ENCODE results near the gene TIMM22.
"Not testable (repeated sequence)": the region's sequence is repeated elsewhere in the genome, so short reads cannot be mapped to it uniquely, and the experiment has no call there.

The TIMM22 gene

DNA sequence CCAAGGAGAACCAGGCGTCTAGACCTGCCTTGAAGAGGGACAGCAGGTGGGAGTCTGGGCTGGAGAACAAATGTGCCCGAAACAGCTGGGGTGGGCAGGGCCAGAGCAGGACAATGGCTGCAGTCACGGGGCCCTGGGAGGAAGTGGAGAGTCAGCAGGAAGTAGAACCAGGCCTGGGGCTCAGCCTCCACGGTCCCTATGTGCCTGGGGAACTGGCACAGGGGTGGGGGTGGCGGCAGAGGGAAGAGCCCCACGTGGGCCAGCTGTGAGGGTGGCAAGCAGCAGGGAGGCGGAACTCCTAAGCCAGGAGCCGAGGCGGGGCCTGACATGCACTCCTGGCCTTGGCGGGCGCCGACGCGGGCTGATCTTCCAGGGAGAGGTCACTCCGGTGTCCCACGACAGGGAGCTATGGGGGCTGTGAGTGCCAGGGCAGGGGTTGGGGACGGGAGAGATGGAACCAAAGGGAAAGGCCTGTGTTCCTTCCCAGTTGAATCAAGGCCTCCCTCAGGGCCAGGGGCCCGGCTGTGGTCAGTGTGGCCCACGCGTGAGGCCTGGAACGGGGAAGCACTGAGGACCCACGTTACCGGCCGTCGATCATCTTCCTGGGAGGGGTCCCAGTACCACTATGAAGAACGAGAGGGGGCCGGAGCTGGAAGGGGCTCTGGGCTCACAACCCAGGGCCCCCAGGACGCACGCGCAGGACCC is 42.7 kb downstream of the TIMM22 start:
- no peak for DNase-seq (ENCODE audit: low read depth)
- H3K4me3 ChIP-seq (ENCODE audit: control insufficient read depth, low read depth, low read length): no peak overlapping the region
- TF ChIP-seq, protein P1, sequence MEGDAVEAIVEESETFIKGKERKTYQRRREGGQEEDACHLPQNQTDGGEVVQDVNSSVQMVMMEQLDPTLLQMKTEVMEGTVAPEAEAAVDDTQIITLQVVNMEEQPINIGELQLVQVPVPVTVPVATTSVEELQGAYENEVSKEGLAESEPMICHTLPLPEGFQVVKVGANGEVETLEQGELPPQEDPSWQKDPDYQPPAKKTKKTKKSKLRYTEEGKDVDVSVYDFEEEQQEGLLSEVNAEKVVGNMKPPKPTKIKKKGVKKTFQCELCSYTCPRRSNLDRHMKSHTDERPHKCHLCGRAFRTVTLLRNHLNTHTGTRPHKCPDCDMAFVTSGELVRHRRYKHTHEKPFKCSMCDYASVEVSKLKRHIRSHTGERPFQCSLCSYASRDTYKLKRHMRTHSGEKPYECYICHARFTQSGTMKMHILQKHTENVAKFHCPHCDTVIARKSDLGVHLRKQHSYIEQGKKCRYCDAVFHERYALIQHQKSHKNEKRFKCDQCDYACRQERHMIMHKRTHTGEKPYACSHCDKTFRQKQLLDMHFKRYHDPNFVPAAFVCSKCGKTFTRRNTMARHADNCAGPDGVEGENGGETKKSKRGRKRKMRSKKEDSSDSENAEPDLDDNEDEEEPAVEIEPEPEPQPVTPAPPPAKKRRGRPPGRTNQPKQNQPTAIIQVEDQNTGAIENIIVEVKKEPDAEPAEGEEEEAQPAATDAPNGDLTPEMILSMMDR (IDR thresholded peaks at IDR 0.05; ENCODE audit: control insufficient read depth, insufficient read depth, low read depth, low read length, missing control alignments): no peak

DNA sequence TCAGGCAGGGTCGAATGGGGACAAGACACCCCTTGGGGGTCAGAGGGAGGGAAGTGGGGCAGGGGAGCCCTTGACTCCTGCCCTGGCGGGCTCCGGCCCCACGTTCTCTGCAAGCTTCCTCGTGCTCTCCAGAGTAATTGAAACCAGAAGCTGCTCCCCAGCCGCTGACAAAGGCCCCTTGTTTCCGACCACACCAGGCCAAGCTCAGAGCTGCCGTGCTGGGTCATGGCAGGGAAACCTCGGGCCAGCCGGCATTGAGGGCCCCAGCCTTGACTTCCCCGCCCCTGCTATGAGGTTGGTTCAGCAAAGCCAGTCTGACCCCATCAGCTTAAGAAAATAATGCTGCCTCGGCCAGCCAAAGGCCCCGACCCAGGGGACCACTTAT is 43.3 kb downstream of the TIMM22 start:
- no peak for DNase-seq (ENCODE audit: low read depth)
- TF ChIP-seq, protein P1 (IDR thresholded peaks at IDR 0.05; ENCODE audit: control insufficient read depth, insufficient read depth, low read depth, low read length, missing control alignments): no peak
- H3K4me3 ChIP-seq (ENCODE audit: control insufficient read depth, low read depth, low read length): no peak overlapping the region

DNA sequence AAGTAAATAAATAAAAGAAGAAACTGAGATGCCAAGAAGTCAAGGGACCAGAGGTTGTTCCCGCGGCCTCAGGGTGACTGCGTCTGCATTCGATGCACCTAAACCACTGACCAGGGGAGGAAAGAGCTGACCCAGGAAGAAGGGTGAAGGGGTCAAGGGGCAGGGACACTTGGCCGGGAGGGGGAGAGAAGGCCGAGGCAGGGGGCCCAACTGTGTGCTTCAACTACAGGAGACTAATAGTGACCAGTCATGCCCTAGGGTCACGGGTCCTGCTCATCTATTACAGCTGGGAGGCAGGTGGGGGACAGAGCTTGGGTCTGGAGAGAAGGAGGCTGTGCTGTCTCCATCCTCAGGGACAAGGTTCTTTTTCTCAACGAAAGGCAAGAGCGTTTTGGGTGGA is 44.8 kb downstream of the TIMM22 start:
- TF ChIP-seq, protein P1 (IDR thresholded peaks at IDR 0.05; ENCODE audit: control insufficient read depth, insufficient read depth, low read depth, low read length, missing control alignments): no peak

DNA sequence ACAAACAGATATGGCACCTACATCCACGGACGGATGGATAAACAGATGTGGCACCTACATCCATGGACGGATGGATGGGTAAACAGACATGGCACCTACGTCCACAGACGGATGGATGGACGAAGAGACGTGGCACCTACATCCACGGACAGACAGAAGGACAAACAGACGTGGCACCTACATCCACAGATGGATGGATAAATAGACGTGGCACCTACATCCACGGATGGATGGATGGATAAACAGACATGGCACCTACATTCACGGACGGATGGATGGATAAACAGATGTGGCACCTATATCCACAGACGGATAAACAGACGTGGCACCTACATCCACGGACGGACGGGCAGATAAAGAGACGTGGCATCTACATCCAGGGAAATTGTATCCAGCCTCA is 45.6 kb downstream of the TIMM22 start:
- no peak overlapping the region for H3K4me3 ChIP-seq (ENCODE audit: control insufficient read depth, low read depth, low read length)
- DNase-seq (ENCODE audit: low read depth): no peak
- TF ChIP-seq, protein P1 (IDR thresholded peaks at IDR 0.05; ENCODE audit: control insufficient read depth, insufficient read depth, low read depth, low read length, missing control alignments): no peak

More for the DNA sequence above, 44.8 kb downstream of the TIMM22 start:
- DNase-seq (ENCODE audit: low read depth): no peak
- no peak overlapping the region for H3K4me3 ChIP-seq (ENCODE audit: control insufficient read depth, low read depth, low read length)

DNA sequence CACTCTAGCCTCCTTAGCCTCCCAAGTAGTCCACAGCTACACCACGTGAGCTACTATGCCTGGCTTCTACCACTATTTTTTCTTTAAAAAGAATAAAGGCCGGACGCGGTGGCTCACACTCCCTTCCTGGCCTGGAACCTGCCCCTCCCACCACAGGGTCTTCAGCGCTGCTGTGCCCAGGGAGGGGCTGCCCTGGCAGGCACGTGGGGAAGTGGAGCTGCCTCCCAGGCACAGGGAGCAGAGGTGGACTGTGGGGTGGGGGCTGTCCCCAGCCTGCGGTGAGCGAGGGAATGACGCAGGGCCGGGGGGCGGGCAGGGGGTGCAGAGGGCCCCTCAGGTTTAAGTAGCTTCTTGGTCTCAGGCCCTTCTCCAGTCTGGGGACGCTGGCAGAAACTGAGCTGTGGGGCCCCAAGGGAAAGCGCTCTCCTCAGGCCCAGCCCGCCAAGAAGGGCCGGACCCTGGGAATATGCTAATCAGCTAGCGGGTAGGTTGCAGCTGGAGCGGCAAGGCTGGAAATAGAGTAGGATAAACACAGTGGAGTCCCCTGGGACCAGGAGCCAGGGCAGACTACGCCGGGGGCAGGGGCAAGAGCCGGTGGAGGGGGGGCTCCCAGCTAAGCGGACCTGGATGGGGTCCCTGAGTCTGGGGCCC is 46.8 kb downstream of the TIMM22 start:
- no peak for DNase-seq (ENCODE audit: low read depth)
- no peak overlapping the region for H3K4me3 ChIP-seq (ENCODE audit: control insufficient read depth, low read depth, low read length)
- TF ChIP-seq, protein P1 (IDR thresholded peaks at IDR 0.05; ENCODE audit: control insufficient read depth, insufficient read depth, low read depth, low read length, missing control alignments): no peak

DNA sequence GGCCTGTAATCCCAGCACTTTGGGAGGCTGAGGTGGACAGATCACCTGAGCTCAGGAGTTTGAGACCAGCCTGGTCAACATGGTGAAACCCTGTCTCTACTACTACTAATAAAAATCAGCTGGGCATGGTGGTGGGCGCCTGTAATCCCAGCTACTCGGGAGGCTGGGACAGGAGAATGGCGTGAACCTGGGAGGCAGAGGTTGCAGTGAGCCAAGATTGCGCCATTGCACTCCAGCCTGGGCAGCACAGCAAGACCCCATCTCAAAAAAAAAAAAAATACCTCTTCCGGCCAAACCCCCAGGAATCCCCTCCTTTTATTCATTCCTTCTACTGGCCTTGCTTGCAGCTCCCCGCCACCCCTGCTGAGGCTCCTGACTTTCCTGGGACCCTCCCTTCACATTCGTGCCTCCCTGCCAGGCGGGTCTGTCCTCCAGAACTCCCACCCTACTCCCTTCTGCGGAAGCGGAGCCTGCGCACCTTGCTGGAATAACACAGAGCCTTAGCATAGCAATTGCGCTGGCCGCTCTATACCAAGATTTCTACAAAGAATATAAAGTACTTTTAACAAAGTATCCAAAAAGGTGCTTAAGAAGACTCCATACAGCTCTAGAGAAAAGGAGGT is 47.6 kb downstream of the TIMM22 start:
- not testable (repeated sequence) for H3K4me3 ChIP-seq (ENCODE audit: control insufficient read depth, low read depth, low read length)

DNA sequence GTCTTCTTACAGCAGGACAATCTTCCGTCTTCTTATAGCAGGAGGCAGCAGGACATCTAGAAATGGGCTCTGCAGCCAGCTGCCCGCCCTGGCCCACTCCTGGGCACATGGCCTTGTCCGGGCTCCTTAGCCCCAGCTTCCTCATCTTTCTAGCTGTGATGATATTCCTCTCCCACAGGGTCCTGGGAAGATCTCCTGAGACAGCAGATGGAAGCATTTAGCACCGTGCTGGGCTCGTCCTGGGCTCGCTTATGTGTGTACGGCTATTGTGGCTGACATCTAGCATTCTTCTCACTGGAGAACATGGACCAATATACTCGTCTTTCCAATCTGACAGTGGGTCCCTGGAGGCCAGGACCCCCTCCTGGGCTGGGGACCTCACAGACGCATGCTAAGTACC is 48.5 kb downstream of the TIMM22 start:
- TF ChIP-seq, protein P1 (IDR thresholded peaks at IDR 0.05; ENCODE audit: control insufficient read depth, insufficient read depth, low read depth, low read length, missing control alignments): no peak
- no peak for DNase-seq (ENCODE audit: low read depth)
- H3K4me3 ChIP-seq (ENCODE audit: control insufficient read depth, low read depth, low read length): no peak overlapping the region

More for the DNA sequence above, 47.6 kb downstream of the TIMM22 start:
- DNase-seq (ENCODE audit: low read depth): not testable (repeated sequence)

Data from AG09309 (cell line).